HepG2 (cell line): Measurements from ENCODE around the gene SEPTIN12. TPM values are rescaled to one million over a fixed set of nuclear protein-coding genes. Genes with fewer than 3 reads are reported as not detected.
A peak's percentile ranks its signal among the peaks of the same experiment; 100 is the strongest.

Experiments used
- AKNA ChIP-seq: sonication (generic); formaldehyde crosslinking; IDR thresholded peaks from 2 replicates; pipeline ENCODE4 v1.4.0; 2020; ENCODE audit warnings: missing genetic modification reagents, borderline replicate concordance
- BRCA1 ChIP-seq: sonication (generic); formaldehyde crosslinking; IDR thresholded peaks from 2 replicates; pipeline ENCODE4 v1.4.0; 2020; ENCODE audit warnings: missing genetic modification reagents
- CENPX ChIP-seq: sonication (generic); formaldehyde crosslinking; IDR thresholded peaks from 2 replicates; pipeline ENCODE4 v1.9.0; 2021; ENCODE audit warnings: mild to moderate bottlenecking, missing genetic modification reagents, moderate library complexity
- HOXD1 ChIP-seq: sonication (generic); formaldehyde crosslinking; IDR thresholded peaks from 2 replicates; pipeline ENCODE4 v1.5.0; 2020; ENCODE audit warnings: missing genetic modification reagents
- KDM4B ChIP-seq: sonication (generic); formaldehyde crosslinking; IDR thresholded peaks from 2 replicates; pipeline ENCODE4 v1.4.0; 2020; ENCODE audit warnings: missing genetic modification reagents
- KLF6 ChIP-seq: IDR thresholded peaks from 2 replicates; pipeline ENCODE4 v1.8.0; 2016; ENCODE audit warnings: missing biosample characterization, missing genetic modification reagents
- NCOA1 ChIP-seq: sonication (generic); formaldehyde crosslinking; IDR thresholded peaks from 2 replicates; pipeline ENCODE4 v1.9.0; 2021; ENCODE audit warnings: missing genetic modification reagents
- RXRA ChIP-seq: sonication (generic); formaldehyde crosslinking; IDR thresholded peaks from 2 replicates; pipeline ENCODE4 v1.5.1; 2020; ENCODE audit warnings: missing genetic modification reagents
- SALL1 ChIP-seq: sonication (generic); formaldehyde crosslinking; IDR thresholded peaks from 2 replicates; pipeline ENCODE4 v1.8.0; 2022; ENCODE audit warnings: mild to moderate bottlenecking, missing genetic modification reagents
- SP5 ChIP-seq: IDR thresholded peaks from 2 replicates; pipeline ENCODE4 v1.6.1; 2016; ENCODE audit warnings: low read depth, borderline replicate concordance
- SRSF4 ChIP-seq: fragments of 200-400 bp; formaldehyde crosslinking; IDR thresholded peaks from one replicate; pipeline ENCODE4 v1.6.1; 2018; ENCODE audit warnings: mild to moderate bottlenecking, low read depth, low read length, moderate library complexity; ENCODE audit not compliant: poor library complexity, severe bottlenecking
- TCF7L2 ChIP-seq: IDR thresholded peaks from 2 replicates; pipeline ENCODE4 v1.6.1; 2011; ENCODE audit warnings: mild to moderate bottlenecking, low read depth, low read length, moderate library complexity
- THAP8 ChIP-seq: sonication (generic); formaldehyde crosslinking; IDR thresholded peaks from 2 replicates; pipeline ENCODE4 v1.5.1; 2020; ENCODE audit warnings: missing genetic modification reagents, mild to moderate bottlenecking, borderline replicate concordance
- TSC22D2 ChIP-seq: sonication (generic); formaldehyde crosslinking; IDR thresholded peaks from 2 replicates; pipeline ENCODE4 v1.5.1; 2020; ENCODE audit warnings: missing genetic modification reagents, mild to moderate bottlenecking, borderline replicate concordance
- ZNF350 ChIP-seq: sonication (generic); formaldehyde crosslinking; IDR thresholded peaks from 2 replicates; pipeline ENCODE4 v1.4.0; 2020; ENCODE audit warnings: mild to moderate bottlenecking, low read depth, missing genetic modification reagents, borderline replicate concordance
- ZNF543 ChIP-seq: sonication (generic); formaldehyde crosslinking; IDR thresholded peaks from 2 replicates; pipeline ENCODE4 v1.4.0; 2020; ENCODE audit warnings: mild to moderate bottlenecking, missing genetic modification reagents
- ZNF720 ChIP-seq: sonication (generic); formaldehyde crosslinking; IDR thresholded peaks from 2 replicates; pipeline ENCODE4 v1.4.0; 2020; ENCODE audit warnings: missing genetic modification reagents
- ZSCAN25 ChIP-seq: sonication (generic); formaldehyde crosslinking; IDR thresholded peaks from 2 replicates; pipeline ENCODE4 v1.8.0; 2022; ENCODE audit warnings: mild to moderate bottlenecking, missing genetic modification reagents
- polyA plus RNA-seq, 8 experiments: library from polyadenylated mRNA; depleted of rRNA in 3 of 8; stranded (reverse) in 7 of 8; unstranded in 1 of 8; fragments of >200 nt; fragmentation: Illumina TruSeq in 4 of 8; extraction: Trizol in 4 of 8; gene quantifications; 2 replicates each; pipeline versions ENCODE4 v1.2.1 to v1.2.3, GENCODE V29; 2011 to 2016; ENCODE audit warnings: low read depth in 4 of 8, missing spikeins in 1 of 8, mixed read lengths in 1 of 8; ENCODE audit not compliant: insufficient read depth in 1 of 8
- total RNA-seq, 5 experiments: library from RNA; depleted of rRNA; stranded (reverse); fragments of >200 nt; fragmentation: Illumina TruSeq; extraction: Trizol; gene quantifications; 2 replicates each; pipeline ENCODE4 v1.2.3, GENCODE V29; 2016; ENCODE audit warnings: low read depth in 1 of 5
- TF ChIP-seq, protein P1 (sequence below): sonication (generic); formaldehyde crosslinking; IDR thresholded peaks from 2 replicates; pipeline ENCODE4; 2020; ENCODE audit warnings: missing genetic modification reagents, mild to moderate bottlenecking, borderline replicate concordance
- TF ChIP-seq, protein P2 (sequence below): IDR thresholded peaks from 2 replicates; pipeline ENCODE4 v1.6.1; 2016; ENCODE audit warnings: missing compliant biosample characterization, missing genetic modification reagents, borderline replicate concordance

Gene SEPTIN12
- total and polyA plus RNA-seq, 2 of the 13 experiments (the other 11 are each of a cell fraction or from before 2014, with no cell fraction given): 0.22 TPM; not detected in 1

- TF ChIP-seq CENPX (CRISPR knock-in tag) (no peak), HOXD1 (CRISPR knock-in tag) (no peak), TSC22D2 (CRISPR knock-in tag) (0 out of 2 replicates have a peak, but pooled peaks have one; percentile 49), TCF7L2 (no peak), ZNF543 (CRISPR knock-in tag) (0 out of 2 replicates have a peak, but pooled peaks have one; percentile 48), ZSCAN25 (CRISPR knock-in tag) (0 out of 2 replicates have a peak, but pooled peaks have one; percentile 15), KLF6 (no peak), ZNF350 (CRISPR knock-in tag) (peak; percentile 69; the same call in 1 of the 2 replicates), SP5 (CRISPR knock-in tag) (peak; percentile 88), BRCA1 (CRISPR knock-in tag) (0 out of 2 replicates have a peak, but pooled peaks have one; percentile 48), AKNA (CRISPR knock-in tag) (no peak), RXRA (CRISPR knock-in tag) (peak; percentile 98), ZNF720 (CRISPR knock-in tag) (no peak), THAP8 (CRISPR knock-in tag) (0 out of 2 replicates have a peak, but pooled peaks have one; percentile 54), SALL1 (peak; percentile 42; the same call in 1 of the 2 replicates), SRSF4 (no peak), KDM4B (CRISPR knock-in tag) (no peak), NCOA1 (CRISPR knock-in tag) (no peak)
- TF ChIP-seq, protein P1, sequence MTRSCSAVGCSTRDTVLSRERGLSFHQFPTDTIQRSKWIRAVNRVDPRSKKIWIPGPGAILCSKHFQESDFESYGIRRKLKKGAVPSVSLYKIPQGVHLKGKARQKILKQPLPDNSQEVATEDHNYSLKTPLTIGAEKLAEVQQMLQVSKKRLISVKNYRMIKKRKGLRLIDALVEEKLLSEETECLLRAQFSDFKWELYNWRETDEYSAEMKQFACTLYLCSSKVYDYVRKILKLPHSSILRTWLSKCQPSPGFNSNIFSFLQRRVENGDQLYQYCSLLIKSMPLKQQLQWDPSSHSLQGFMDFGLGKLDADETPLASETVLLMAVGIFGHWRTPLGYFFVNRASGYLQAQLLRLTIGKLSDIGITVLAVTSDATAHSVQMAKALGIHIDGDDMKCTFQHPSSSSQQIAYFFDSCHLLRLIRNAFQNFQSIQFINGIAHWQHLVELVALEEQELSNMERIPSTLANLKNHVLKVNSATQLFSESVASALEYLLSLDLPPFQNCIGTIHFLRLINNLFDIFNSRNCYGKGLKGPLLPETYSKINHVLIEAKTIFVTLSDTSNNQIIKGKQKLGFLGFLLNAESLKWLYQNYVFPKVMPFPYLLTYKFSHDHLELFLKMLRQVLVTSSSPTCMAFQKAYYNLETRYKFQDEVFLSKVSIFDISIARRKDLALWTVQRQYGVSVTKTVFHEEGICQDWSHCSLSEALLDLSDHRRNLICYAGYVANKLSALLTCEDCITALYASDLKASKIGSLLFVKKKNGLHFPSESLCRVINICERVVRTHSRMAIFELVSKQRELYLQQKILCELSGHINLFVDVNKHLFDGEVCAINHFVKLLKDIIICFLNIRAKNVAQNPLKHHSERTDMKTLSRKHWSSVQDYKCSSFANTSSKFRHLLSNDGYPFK (CRISPR knock-in tag): no peak
- TF ChIP-seq, protein P2, sequence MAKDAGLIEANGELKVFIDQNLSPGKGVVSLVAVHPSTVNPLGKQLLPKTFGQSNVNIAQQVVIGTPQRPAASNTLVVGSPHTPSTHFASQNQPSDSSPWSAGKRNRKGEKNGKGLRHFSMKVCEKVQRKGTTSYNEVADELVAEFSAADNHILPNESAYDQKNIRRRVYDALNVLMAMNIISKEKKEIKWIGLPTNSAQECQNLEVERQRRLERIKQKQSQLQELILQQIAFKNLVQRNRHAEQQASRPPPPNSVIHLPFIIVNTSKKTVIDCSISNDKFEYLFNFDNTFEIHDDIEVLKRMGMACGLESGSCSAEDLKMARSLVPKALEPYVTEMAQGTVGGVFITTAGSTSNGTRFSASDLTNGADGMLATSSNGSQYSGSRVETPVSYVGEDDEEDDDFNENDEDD: peak; percentile 71
Observed at GRCh38 chr16:4801962-4802658, 14.0 kb upstream of the SEPTIN12 start, which contains the start of gene ROGDI (continued).
